Upper lobe of left lung (tissue), 4 donors: Measurements from ENCODE around the gene SNRNP70.

Source experiments
- CTCF ChIP-seq, 6 experiments: fragments of 450-650 bp in 4 of 6; fragments of 200-600 bp in 2 of 6; sonication (generic) in 2 of 6; IDR thresholded peaks; one replicate each; pipeline ENCODE4 v1.5.1; 2016 to 2019; ENCODE audit warnings: antibody characterized with exemption in 6 of 6
- EP300 ChIP-seq, 4 donors: sonication (generic); formaldehyde crosslinking; IDR thresholded peaks; one replicate each; pipeline ENCODE4 v1.5.1; 2017; ENCODE audit warnings: antibody characterized with exemption in 4 of 4, control low read depth in 2 of 4
- POLR2A ChIP-seq, 4 donors: fragments of 450-650 bp; IDR thresholded peaks; one replicate each; pipeline ENCODE4 v1.5.1; 2016 to 2017; ENCODE audit warnings: antibody characterized with exemption in 4 of 4, mild to moderate bottlenecking in 2 of 4
- POLR2AphosphoS5 ChIP-seq, 2 donors: sonication (generic); formaldehyde crosslinking; IDR thresholded peaks; one replicate each; pipeline ENCODE4 v1.5.1; 2017; ENCODE audit warnings: antibody characterized with exemption in 2 of 2

GRCh38 chr19:49070416-49070815 is 14.8 kb upstream of the SNRNP70 start:
- TF ChIP-seq CTCF (IDR thresholded peaks at IDR 0.05) (no peak), POLR2A (IDR thresholded peaks at IDR 0.05) (no peak), POLR2AphosphoS5 (IDR thresholded peaks at IDR 0.05) (no peak), EP300 (IDR thresholded peaks at IDR 0.05) (no peak)
